ENCODE results near the gene ZNF362. TPM values are rescaled to one million over a fixed set of nuclear protein-coding genes. Genes with fewer than 3 reads are reported as not detected.

The ZNF362 gene
- total RNA-seq, 3 donors from 2014 or later (not counting 1 experiment from before 2014, with no cell fraction given) = 34.7 to 39.1 (median 38.3) TPM

DNA sequence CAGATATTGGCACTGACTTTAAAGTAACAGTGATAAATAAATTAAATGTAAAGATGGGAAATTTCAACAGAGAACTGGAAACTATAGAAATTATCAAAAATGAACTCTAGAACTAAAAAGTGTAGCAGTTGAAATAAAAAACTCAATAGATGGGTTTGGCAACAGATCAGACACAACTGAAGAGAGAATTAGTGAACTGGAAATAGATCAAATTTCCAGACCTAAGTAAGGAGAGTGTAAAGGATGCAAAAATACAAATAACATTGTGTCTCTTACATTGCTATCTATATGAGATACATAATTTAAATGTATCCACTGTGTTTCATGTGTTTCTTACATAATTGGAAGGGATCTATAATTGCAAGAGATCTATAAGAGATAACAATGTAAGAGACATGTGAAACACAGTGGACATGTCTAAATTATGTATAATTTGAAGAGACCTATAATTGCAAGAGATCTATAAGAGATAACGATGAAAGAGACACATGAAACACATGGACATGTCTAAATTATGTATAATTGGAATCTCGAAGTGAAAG, 32.1 kb upstream of the ZNF362 start:
- H3K36me3 ChIP-seq (ENCODE audit: control insufficient read depth, insufficient read depth, low read length) = no peaks in the 10 kb centered on the region
- H3K4me1 ChIP-seq (ENCODE audit: control insufficient read depth, insufficient read depth, low read length) = no peaks in the 10 kb centered on the region
- peaks cover 10% of the 10 kb centered on the region for H3K36me3 Mint-ChIP-seq
- no peak overlapping the region for H3K27ac ChIP-seq (ENCODE audit: low read length)
- peaks cover 2 to 12% of the 10 kb centered on the region in 2 donors for H3K9me3 Mint-ChIP-seq
- DNase-seq (no peak), ATAC-seq (no peak)
- no peak overlapping the region for H3K27ac Mint-ChIP-seq
- peaks cover 0 to 1% of the 10 kb centered on the region in 2 donors for H3K4me1 Mint-ChIP-seq
- no peaks in the 10 kb centered on the region for H3K27me3 ChIP-seq (ENCODE audit: control insufficient read depth, insufficient read depth, low read length)
- H3K4me3 Mint-ChIP-seq = no peak overlapping the region
- intact Hi-C loops (cut with micrococcal nuclease) = no loop called here
- no peaks in the 10 kb centered on the region for H3K9me3 ChIP-seq (ENCODE audit: control insufficient read depth, insufficient read depth, low read length)
- H3K4me3 ChIP-seq (ENCODE audit: low read length) = no peak overlapping the region
- 92% methylated on average over 2 of the region's 2 CpGs for WGBS (ENCODE audit: insufficient coverage)
- peaks cover 21 to 23% of the 10 kb centered on the region in 2 donors for H3K27me3 Mint-ChIP-seq (ENCODE audit: low read depth in 2 of 2)
- TF ChIP-seq, protein P1, sequence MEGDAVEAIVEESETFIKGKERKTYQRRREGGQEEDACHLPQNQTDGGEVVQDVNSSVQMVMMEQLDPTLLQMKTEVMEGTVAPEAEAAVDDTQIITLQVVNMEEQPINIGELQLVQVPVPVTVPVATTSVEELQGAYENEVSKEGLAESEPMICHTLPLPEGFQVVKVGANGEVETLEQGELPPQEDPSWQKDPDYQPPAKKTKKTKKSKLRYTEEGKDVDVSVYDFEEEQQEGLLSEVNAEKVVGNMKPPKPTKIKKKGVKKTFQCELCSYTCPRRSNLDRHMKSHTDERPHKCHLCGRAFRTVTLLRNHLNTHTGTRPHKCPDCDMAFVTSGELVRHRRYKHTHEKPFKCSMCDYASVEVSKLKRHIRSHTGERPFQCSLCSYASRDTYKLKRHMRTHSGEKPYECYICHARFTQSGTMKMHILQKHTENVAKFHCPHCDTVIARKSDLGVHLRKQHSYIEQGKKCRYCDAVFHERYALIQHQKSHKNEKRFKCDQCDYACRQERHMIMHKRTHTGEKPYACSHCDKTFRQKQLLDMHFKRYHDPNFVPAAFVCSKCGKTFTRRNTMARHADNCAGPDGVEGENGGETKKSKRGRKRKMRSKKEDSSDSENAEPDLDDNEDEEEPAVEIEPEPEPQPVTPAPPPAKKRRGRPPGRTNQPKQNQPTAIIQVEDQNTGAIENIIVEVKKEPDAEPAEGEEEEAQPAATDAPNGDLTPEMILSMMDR (IDR thresholded peaks at IDR 0.05) = no peak

- Mint-ChIP-seq H3K9me3 (peaks cover 2 to 12% of the 10 kb centered on the region in 2 donors), H3K36me3 (peaks cover 10% of the 10 kb centered on the region), H3K27me3 (ENCODE audit: low read depth in 2 of 2) (peaks cover 24 to 25% of the 10 kb centered on the region in 2 donors), H3K4me3 (no peak overlapping the region), H3K4me1 (no peaks in the 10 kb centered on the region), H3K27ac (no peak overlapping the region)
- TF ChIP-seq, protein P1 (IDR thresholded peaks at IDR 0.05) = no peak
- H3K27ac ChIP-seq (ENCODE audit: low read length) = no peak overlapping the region
- ATAC-seq (no peak), DNase-seq (no peak)
- H3K36me3 ChIP-seq (ENCODE audit: control insufficient read depth, insufficient read depth, low read length) = no peaks in the 10 kb centered on the region
- H3K27me3 ChIP-seq (ENCODE audit: control insufficient read depth, insufficient read depth, low read length) = no peaks in the 10 kb centered on the region
- no peak overlapping the region for H3K4me3 ChIP-seq (ENCODE audit: low read length)
- no CpG with 5 or more reads among the region's 1 CpG for WGBS (ENCODE audit: insufficient coverage)
- no peaks in the 10 kb centered on the region for H3K4me1 ChIP-seq (ENCODE audit: control insufficient read depth, insufficient read depth, low read length)
- intact Hi-C loops (cut with micrococcal nuclease) = no loop called here
- H3K9me3 ChIP-seq (ENCODE audit: control insufficient read depth, insufficient read depth, low read length) = no peaks in the 10 kb centered on the region
Observed at GRCh38 chr1:33225586-33225985, 30.7 kb upstream of the ZNF362 start.

- Mint-ChIP-seq H3K27ac (no peak overlapping the region), H3K9me3 (peaks cover 2 to 10% of the 10 kb centered on the region in 2 donors), H3K36me3 (peaks cover 7% of the 10 kb centered on the region), H3K4me3 (no peak overlapping the region), H3K4me1 (no peaks in the 10 kb centered on the region), H3K27me3 (ENCODE audit: low read depth in 2 of 2) (peaks cover 20 to 23% of the 10 kb centered on the region in 2 donors)
- no peak overlapping the region for H3K4me3 ChIP-seq (ENCODE audit: low read length)
- DNase-seq (no peak), ATAC-seq (no peak)
- intact Hi-C loops (cut with micrococcal nuclease) = no loop called here
- no peak overlapping the region for H3K27ac ChIP-seq (ENCODE audit: low read length)
- H3K27me3 ChIP-seq (ENCODE audit: control insufficient read depth, insufficient read depth, low read length) = no peaks in the 10 kb centered on the region
- no peaks in the 10 kb centered on the region for H3K9me3 ChIP-seq (ENCODE audit: control insufficient read depth, insufficient read depth, low read length)
- TF ChIP-seq, protein P1 (IDR thresholded peaks at IDR 0.05) = no peak
- no peaks in the 10 kb centered on the region for H3K4me1 ChIP-seq (ENCODE audit: control insufficient read depth, insufficient read depth, low read length)
- WGBS (ENCODE audit: insufficient coverage) = 52% methylated on average over 4 of the region's 5 CpGs
- no peaks in the 10 kb centered on the region for H3K36me3 ChIP-seq (ENCODE audit: control insufficient read depth, insufficient read depth, low read length)
Observed at GRCh38 chr1:33228935-33229487, 27.3 kb upstream of the ZNF362 start.

- 97% methylated on average over 7 of the region's 7 CpGs for WGBS (ENCODE audit: insufficient coverage)
- peaks cover 15 to 16% of the 10 kb centered on the region in 2 donors for H3K27me3 Mint-ChIP-seq (ENCODE audit: low read depth in 2 of 2)
Observed at GRCh38 chr1:33231166-33231565, 25.1 kb upstream of the ZNF362 start.

More at GRCh38 chr1:33231166-33231565, 25.1 kb upstream of the ZNF362 start:
- no peak overlapping the region for H3K4me3 Mint-ChIP-seq
- no peak for DNase-seq
- H3K4me1 Mint-ChIP-seq = no peaks in the 10 kb centered on the region
- H3K27ac ChIP-seq (ENCODE audit: low read length) = no peak overlapping the region
- intact Hi-C loops (cut with micrococcal nuclease) = no loop called here
- no peak overlapping the region for H3K27ac Mint-ChIP-seq
- no peaks in the 10 kb centered on the region for H3K4me1 ChIP-seq (ENCODE audit: control insufficient read depth, insufficient read depth, low read length)
- no peak for ATAC-seq
- H3K27me3 ChIP-seq (ENCODE audit: control insufficient read depth, insufficient read depth, low read length) = no peaks in the 10 kb centered on the region
- H3K9me3 Mint-ChIP-seq = no peaks in the 10 kb centered on the region
- no peaks in the 10 kb centered on the region for H3K36me3 Mint-ChIP-seq
- H3K4me3 ChIP-seq (ENCODE audit: low read length) = no peak overlapping the region
- H3K36me3 ChIP-seq (ENCODE audit: control insufficient read depth, insufficient read depth, low read length) = no peaks in the 10 kb centered on the region
- H3K9me3 ChIP-seq (ENCODE audit: control insufficient read depth, insufficient read depth, low read length) = no peaks in the 10 kb centered on the region
- TF ChIP-seq, protein P1 (IDR thresholded peaks at IDR 0.05) = no peak
